Stimulated activated CD4-positive, alpha-beta T cell treated with anti-CD3 and anti-CD28 coated beads, Interleukin-15, amount 100 ng/mL, for 48 hours (primary cell): ENCODE data around the gene ATN1.
A peak's percentile ranks its signal among the peaks of the same experiment; 100 is the strongest.

Experiments
- DNase-seq, 2 donors: peaks; one replicate each; pipeline ENCODE4 v3.0.0-alpha.2; 2020; ENCODE audit warnings: low read depth in 2 of 2

The ATN1 gene

GRCh38 chr12:6957741-6958608 lies 30.2 kb downstream of the ATN1 start:
- DNase-seq, result no peak

DNA sequence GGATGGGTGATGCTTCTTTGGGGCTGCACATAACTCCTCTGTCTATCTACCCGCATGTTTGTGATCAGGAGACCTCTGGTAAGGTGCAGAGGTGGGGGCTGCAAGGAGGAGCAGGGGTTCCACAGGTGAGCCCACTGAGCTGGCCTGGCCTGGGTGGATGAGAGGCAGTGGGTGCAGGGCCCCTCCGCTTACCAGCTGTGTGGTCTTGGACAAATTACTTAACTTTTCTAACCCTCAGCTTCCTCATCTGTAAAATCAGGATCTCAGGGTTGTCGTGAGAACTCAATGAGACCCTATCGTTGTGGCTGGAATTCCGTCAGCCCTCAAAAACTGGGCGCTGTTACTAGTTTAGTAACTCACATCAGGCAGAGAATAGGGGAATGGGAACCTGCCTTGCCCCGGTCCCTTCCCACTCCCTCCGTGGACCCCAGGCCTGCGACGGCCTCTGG lies 30.9 kb downstream of the ATN1 start:
- DNase-seq, result no peak

DNA sequence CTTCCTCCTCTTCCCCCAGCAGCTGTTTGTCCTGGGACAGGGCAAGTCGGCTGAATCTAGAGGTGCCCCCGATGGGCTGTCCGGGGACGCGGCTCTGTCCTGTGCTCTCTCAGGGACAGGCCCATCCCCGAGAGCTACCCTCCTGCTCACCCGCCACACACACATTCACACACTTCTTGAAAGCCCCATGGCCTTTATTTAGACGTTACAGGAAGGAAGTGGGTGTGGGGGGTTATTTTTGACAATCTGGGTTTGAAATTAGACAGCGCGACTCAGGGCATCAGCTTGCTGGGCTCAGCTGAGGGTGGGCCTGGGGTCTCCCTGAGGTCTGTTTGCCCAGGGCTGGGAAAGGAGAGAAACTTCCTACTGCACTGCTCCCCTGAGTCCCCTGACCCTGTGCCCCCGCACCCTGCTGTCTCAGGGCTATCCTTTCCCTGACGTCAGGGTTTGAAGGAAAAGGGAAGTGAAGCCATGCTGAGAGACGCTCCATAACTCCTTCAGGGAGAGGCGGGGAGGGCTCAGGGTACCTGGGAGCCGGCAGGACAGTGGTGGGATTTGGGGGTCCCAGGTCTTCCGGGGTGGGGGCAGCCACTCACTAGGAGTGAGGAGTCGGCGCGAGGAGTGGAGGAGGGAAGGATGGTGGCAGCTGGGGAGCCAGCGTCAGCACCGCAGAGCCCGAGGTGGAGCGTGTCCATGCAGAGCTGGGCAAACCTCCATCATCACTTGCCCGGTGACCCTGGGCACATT lies 31.5 kb downstream of the ATN1 start:
- peak in 1 of 2 donors; percentile 62 for DNase-seq

DNA sequence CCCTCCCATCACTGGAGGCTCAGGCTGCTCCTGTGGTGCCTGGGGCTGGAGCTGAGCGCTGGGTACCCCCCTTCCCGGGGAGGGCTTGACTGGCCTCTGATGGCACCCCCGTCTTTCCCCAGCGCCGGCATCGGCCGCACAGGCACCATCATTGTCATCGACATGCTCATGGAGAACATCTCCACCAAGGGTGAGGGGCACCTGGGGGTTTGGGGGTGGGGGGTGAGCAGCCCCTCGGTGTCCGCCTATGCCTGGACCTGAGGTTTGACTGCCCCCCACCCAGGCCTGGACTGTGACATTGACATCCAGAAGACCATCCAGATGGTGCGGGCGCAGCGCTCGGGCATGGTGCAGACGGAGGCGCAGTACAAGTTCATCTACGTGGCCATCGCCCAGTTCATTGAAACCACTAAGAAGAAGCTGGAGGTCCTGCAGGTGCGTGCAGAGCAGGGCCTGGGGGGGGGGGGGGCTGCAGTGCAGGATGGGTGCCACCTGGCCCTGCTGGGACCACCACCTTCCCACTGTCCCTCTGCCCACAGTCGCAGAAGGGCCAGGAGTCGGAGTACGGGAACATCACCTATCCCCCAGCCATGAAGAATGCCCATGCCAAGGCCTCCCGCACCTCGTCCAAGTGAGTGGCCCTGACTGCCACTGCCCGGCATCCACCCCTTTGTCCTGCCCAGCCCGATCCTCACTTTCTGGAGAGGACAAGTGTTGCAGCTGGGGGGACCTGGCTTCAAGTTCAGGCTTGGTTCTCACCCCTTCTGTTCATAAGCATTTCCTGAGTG lies 32.2 kb downstream of the ATN1 start:
- DNase-seq, result no peak

GRCh38 chr12:6960593-6961277 lies 33.0 kb downstream of the ATN1 start:
- no peak for DNase-seq

DNA sequence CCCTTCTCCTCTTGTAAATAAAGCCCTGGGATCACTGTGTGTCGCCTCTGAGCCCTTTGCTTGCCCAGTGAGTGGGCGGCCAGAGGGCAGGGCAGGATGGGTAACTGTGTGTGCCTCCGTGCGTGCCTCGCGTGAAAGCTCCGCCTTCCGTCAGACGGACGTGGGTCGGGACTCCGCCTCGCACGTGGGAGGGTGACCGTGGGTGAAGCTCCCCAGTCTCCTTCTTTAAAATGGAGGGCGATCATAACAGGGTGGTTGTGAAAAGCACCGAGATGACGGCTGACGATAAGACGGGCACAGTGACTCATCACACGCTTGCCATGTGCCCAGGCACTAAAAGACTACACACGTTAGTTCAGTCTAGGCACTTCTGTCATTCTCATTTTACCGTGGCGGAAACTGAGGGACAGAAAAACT lies 33.5 kb downstream of the ATN1 start:
- peak; percentile 90 to 93 for DNase-seq

- no peak for DNase-seq
These were observed 34.0 kb downstream of the ATN1 start for GRCh38 chr12:6961695-6962284.

DNA sequence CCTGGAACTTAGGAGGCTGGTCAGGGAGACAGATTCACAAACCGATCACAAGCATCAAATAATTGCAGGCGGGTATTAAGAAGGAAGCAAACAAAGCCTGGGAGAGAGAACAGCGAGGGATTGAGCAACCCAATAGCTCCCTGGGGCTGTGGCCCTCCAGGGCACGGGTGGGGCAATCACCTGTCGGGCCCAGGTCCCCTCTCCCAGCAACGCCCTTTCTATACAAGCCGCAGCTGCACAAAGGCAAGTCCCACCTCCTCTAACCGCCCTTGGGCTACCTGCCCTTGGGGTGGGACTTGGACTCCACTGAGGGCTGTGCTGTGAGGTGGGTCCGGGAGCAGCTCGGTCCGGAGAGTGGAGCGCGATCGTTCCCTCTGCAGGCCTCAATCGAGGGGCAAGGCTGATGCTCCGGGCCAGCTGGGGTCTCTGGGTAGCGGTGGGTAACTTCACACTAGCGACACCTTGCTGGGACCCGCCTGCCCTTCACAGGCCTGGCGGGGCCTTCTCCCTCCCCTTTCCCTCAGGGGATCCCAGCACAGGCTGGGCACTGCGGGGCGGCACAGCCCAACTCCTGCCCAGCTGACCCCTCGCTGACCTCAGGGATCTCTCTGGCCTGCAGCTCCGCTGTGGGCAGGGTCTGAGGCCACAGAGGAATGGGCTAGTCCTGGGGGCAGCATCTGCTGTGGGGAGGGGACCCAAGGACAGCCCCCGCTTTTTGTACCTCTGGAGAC lies 34.7 kb downstream of the ATN1 start:
- no peak for DNase-seq

DNA sequence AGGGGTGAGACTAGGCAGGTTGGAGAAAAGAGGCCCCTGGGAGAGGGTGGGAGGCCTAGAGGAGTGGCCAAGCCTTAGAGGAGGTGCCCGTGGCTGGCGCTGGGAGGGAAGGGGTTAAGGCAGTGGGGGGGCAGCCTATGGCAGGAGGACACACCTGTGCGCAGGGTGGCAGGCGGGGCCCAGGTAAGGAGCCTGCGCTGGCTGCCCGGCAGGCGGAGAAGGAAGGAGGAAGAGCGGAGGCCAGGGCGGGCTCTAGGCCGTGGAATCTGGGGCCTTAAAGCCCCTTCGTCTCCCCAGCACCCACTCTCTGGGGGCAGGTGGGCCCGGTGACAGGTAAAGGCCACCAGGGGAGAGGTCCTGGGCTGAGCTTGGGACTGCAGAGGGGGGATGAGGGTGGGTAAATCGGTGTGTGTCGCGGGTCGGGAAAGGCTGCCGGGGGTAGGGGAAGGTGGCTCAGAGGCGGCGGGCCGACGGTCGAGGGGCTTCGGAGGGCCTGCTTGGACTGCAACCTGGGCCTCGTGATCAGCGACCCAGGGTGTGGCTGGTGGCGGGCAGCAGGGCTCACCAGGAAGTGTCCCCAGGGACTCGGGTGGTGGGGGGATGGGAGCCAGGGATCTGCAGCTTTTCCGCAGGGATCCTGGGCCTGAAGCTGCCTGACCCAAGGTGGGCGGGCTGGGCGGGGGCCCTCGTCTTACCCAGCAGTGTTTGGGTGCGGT lies 35.4 kb downstream of the ATN1 start:
- no peak for DNase-seq

- no peak for DNase-seq
These were observed 36.1 kb downstream of the ATN1 start for GRCh38 chr12:6963791-6964413.

DNA sequence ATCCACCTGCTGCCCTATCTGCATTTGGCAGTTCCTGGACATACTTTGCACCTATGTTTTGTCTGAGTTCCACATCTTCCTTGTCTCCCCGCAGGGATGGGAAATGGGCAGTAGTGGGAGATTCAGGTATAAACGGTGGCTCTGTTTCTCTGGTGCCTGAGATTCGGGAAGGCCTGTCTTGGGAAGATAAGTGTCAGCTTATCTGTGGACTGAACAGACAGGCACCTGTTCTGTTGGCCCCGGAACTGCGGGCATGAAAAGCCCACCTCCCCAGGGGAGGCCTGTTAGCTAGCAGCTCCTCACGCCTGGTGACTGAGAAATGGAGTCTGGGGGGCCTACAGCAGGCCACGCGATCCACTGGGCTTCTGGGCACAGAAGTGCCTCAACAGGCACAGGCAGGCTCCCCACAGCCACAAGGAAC lies 36.9 kb downstream of the ATN1 start:
- no peak for DNase-seq

DNA sequence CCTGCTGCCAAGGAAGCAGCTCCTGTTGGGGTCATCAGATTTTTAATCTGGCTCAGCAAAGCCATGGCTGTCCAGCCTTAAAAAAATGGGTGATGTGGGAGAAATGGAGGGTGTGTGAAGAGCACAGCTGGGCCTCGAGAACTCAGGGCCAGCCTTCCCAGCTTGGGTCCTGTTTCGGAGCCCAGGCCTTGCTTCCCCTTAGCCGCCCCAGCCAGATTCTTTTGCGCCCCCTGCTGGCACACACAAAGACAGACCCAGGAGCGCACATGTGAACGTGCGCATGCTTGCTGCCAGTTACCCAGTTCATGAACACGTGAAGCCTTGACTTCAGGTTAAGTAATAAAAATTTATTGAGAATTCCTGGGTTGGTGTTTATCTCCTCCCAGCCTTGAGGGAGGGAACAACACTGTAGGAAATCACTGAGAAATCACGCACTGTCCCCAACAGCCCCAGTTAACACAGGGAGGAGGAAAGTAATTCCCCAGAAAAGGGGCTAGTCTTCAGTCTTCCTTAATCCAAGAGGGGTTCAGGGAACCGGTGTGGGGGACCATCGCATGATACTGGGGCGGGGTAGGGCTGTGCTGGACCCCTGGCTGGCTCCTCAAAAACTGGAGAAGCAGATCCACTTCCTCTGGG lies 37.4 kb downstream of the ATN1 start:
- DNase-seq, result peak; percentile 81 to 89

- no peak for DNase-seq
These were observed 38.0 kb downstream of the ATN1 start for GRCh38 chr12:6965714-6966113.

- no peak for DNase-seq
These were observed 38.6 kb downstream of the ATN1 start for GRCh38 chr12:6966351-6966750.

DNA sequence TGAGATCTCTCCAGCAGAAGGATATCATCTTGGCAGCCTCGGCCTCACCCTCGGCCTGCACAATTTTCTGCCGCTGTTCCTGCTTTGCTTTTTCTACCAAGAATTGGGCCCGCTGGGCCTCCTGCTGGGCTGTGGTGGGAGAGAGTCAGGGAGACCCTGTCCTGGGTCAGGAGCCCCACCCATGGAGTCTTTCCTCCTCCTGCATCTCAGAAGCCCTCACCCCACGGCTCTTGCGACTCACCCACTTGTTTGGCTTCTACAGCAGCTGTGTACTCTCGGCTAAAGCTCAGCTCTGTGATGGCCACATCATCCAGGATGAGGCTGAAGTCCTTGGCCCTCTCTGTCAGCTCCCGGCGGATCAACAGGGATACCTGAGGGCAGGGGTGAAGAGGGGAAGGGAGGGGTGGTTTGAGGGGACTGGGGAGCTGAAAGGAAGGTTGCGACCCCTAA lies 39.9 kb downstream of the ATN1 start:
- DNase-seq, result no peak

DNA sequence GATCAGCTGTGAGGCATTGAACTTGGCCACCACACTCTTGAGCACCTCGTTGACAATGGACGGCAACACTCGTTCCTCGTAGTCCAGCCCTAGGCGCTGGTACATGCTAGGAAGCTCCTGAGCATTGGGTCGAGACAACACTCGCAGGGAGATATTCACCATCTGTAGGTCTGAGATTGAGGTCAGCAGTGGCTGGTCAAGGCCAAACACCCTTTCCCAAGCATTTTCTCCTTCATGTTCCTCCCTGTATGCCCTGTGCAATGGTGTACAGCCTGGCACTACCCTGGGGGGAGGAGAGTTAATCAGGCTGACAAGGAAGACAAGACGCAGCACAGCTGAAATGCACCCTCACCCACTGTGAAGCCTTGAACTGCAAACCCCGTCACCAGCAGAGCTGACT lies 40.7 kb downstream of the ATN1 start:
- no peak for DNase-seq

DNA sequence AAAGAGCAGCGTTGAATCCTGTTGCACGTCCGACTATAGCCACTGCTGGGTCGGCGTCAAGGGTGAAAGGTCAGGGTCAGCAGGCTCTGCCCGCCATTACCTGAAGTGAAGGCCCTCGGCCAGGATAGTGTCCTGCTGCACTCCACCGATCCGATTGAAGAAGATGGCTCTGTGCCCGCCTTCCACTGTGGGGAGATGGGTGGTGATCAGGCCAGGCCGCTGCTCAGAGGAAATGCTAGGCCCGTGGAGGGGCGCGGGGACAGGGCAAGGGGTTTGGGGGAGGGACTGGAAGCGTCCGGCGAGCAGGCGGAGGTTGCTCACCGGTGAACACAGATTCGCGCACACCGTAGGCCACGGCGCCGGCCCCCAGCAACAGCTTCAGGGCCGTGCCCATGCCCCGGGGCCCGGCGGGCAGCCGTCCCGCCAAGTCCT lies 42.4 kb downstream of the ATN1 start:
- DNase-seq, result no peak

DNA sequence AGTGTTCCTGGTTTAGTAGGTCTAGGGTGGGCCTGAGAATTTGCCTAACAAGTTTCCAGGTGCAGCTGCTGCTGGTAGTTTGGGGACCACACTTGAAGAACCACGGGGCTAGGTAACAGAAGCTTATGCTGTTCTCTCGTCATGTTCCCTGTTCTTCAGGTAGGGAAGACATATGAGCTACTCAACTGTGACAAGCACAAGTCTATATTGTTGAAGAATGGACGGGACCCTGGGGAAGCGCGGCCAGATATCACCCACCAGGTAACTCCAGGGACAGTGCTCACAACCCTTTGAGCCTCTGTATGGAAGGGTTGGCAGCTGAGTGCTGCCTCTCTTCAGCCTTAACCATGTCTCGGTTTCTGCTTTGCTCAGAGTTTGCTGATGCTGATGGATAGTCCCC lies 46.4 kb downstream of the ATN1 start:
- DNase-seq, result no peak
